HAP-1 (cell line): ENCODE measurements around the gene TPRKB.
"Not testable (repeated sequence)": the region's sequence is repeated elsewhere in the genome, so short reads cannot be mapped to it uniquely, and the experiment has no call there.

Experiments
- DNase-seq, 2 experiments: peaks; one replicate each; pipeline ENCODE4 v3.0.0-alpha.2; 2016 to 2020; ENCODE audit warnings: low spot score in 2 of 2
- H3K27me3 ChIP-seq: fragments of 250-450 bp; sonication (Bioruptor Pico); 2 replicates; pipeline ENCODE4 v1.5.1; 2020; ENCODE audit warnings: low read depth, mild to moderate bottlenecking, moderate library complexity
- H3K36me3 ChIP-seq: fragments of 250-450 bp; sonication (Bioruptor Pico); replicated peaks from 2 replicates; pipeline ENCODE4 v1.5.1; 2020; ENCODE audit warnings: mild to moderate bottlenecking
- H3K4me1 ChIP-seq: fragments of 250-450 bp; sonication (Bioruptor Pico); 2 replicates; pipeline ENCODE4 v1.5.1; 2020; ENCODE audit warnings: mild to moderate bottlenecking
- H3K4me3 ChIP-seq: fragments of 250-450 bp; sonication (Bioruptor Pico); 2 replicates; pipeline ENCODE4 v1.5.1; 2020; ENCODE audit warnings: mild to moderate bottlenecking, moderate library complexity
- H3K9me3 ChIP-seq: fragments of 250-450 bp; sonication (Bioruptor Pico); 2 replicates; pipeline ENCODE4 v1.5.1; 2020; ENCODE audit warnings: mild to moderate bottlenecking, moderate library complexity
- in situ Hi-C: fragments of 300-500 bp; cut with MboI; formaldehyde crosslinking; loops from 3 replicates; pipeline ENCODE4 v1.14.3; 2020; ENCODE audit warnings: low sequenced_read_pairs, inconsistent platforms, mixed read lengths

TPRKB gene

GRCh38 chr2:73701448-73701765 is 35.7 kb downstream of the TPRKB start:
- H3K27me3 ChIP-seq, DNase-seq, H3K4me1 ChIP-seq, H3K9me3 ChIP-seq, H3K36me3 ChIP-seq, in situ Hi-C loops, H3K4me3 ChIP-seq: not testable (repeated sequence)

- DNase-seq = no peak
- Histone ChIP-seq H3K9me3 (peaks cover 3% of the 10 kb centered on the region), H3K4me3 (no peak overlapping the region), H3K27me3 (no peaks in the 10 kb centered on the region), H3K36me3 (no peaks in the 10 kb centered on the region), H3K4me1 (no peaks in the 10 kb centered on the region)
- in situ Hi-C loops = no loop called here
These were observed 36.3 kb downstream of the TPRKB start for GRCh38 chr2:73700661-73701447.

GRCh38 chr2:73700131-73700611 is 37.0 kb downstream of the TPRKB start:
- H3K4me3 ChIP-seq = no peak overlapping the region

GRCh38 chr2:73699437-73699836 is 37.7 kb downstream of the TPRKB start:
- no peak overlapping the region for H3K4me3 ChIP-seq
- no peaks in the 10 kb centered on the region for H3K36me3 ChIP-seq
- in situ Hi-C loops = no loop called here
- no peaks in the 10 kb centered on the region for H3K27me3 ChIP-seq
- peaks cover 3% of the 10 kb centered on the region for H3K9me3 ChIP-seq
- no peaks in the 10 kb centered on the region for H3K4me1 ChIP-seq
- no peak for DNase-seq

More at GRCh38 chr2:73700131-73700611, 37.0 kb downstream of the TPRKB start:
- H3K27me3 ChIP-seq = no peaks in the 10 kb centered on the region
- H3K9me3 ChIP-seq = peaks cover 3% of the 10 kb centered on the region
- H3K36me3 ChIP-seq = no peaks in the 10 kb centered on the region
- in situ Hi-C loops = no loop called here
- DNase-seq = no peak
- H3K4me1 ChIP-seq = no peaks in the 10 kb centered on the region

GRCh38 chr2:73698101-73698500 is 39.0 kb downstream of the TPRKB start:
- in situ Hi-C loops = no loop called here
- Histone ChIP-seq H3K27me3 (no peaks in the 10 kb centered on the region), H3K4me3 (no peak overlapping the region), H3K4me1 (no peaks in the 10 kb centered on the region), H3K9me3 (peaks cover 3% of the 10 kb centered on the region), H3K36me3 (no peaks in the 10 kb centered on the region)
- DNase-seq = no peak

GRCh38 chr2:73697606-73698005 is 39.5 kb downstream of the TPRKB start:
- no peak for DNase-seq
- Histone ChIP-seq H3K4me1 (no peaks in the 10 kb centered on the region), H3K27me3 (no peaks in the 10 kb centered on the region), H3K9me3 (peaks cover 3% of the 10 kb centered on the region), H3K4me3 (no peak overlapping the region), H3K36me3 (no peaks in the 10 kb centered on the region)
- in situ Hi-C loops = no loop called here

GRCh38 chr2:73696985-73697384 is 40.2 kb downstream of the TPRKB start:
- H3K4me1 ChIP-seq = not testable (repeated sequence)

GRCh38 chr2:73696521-73696920 is 40.6 kb downstream of the TPRKB start:
- DNase-seq, H3K4me1 ChIP-seq, in situ Hi-C loops, H3K9me3 ChIP-seq, H3K36me3 ChIP-seq, H3K27me3 ChIP-seq, H3K4me3 ChIP-seq: not testable (repeated sequence)

More at GRCh38 chr2:73696985-73697384, 40.2 kb downstream of the TPRKB start:
- H3K9me3 ChIP-seq, H3K36me3 ChIP-seq, DNase-seq, H3K27me3 ChIP-seq, H3K4me3 ChIP-seq, in situ Hi-C loops: not testable (repeated sequence)

GRCh38 chr2:73690372-73691088 is 46.6 kb downstream of the TPRKB start:
- H3K4me1 ChIP-seq, H3K9me3 ChIP-seq, H3K36me3 ChIP-seq, in situ Hi-C loops, H3K4me3 ChIP-seq, H3K27me3 ChIP-seq: not testable (repeated sequence)
- DNase-seq = peak; percentile 15 to 62

GRCh38 chr2:73688494-73688893 is 48.7 kb downstream of the TPRKB start:
- H3K4me3 ChIP-seq, H3K4me1 ChIP-seq, H3K9me3 ChIP-seq, H3K27me3 ChIP-seq, H3K36me3 ChIP-seq, in situ Hi-C loops, DNase-seq: not testable (repeated sequence)

- no peak for DNase-seq
- peaks cover 11% of the 10 kb centered on the region for H3K27me3 ChIP-seq
- H3K4me1 ChIP-seq = no peaks in the 10 kb centered on the region
- in situ Hi-C loops = no loop called here
- no peaks in the 10 kb centered on the region for H3K36me3 ChIP-seq
- no peak overlapping the region for H3K4me3 ChIP-seq
- H3K9me3 ChIP-seq = no peaks in the 10 kb centered on the region
These were observed 51.2 kb downstream of the TPRKB start for GRCh38 chr2:73685764-73686438.

- in situ Hi-C loops, H3K4me1 ChIP-seq, H3K4me3 ChIP-seq, H3K36me3 ChIP-seq, H3K9me3 ChIP-seq: not testable (repeated sequence)
- peak in 1 of 2 experiments; percentile 62 for DNase-seq
- H3K27me3 ChIP-seq = peaks cover 11% of the 10 kb centered on the region
These were observed 52.2 kb downstream of the TPRKB start for GRCh38 chr2:73684905-73685304.

GRCh38 chr2:73684325-73684724 is 52.8 kb downstream of the TPRKB start:
- in situ Hi-C loops, H3K4me3 ChIP-seq, DNase-seq, H3K36me3 ChIP-seq, H3K9me3 ChIP-seq, H3K4me1 ChIP-seq: not testable (repeated sequence)
- peaks cover 11% of the 10 kb centered on the region for H3K27me3 ChIP-seq
